Effector CD4-positive, alpha-beta T cell (primary cell): Measurements from ENCODE around the gene ARPC3.
"Not testable (repeated sequence)": the region's sequence is repeated elsewhere in the genome, so short reads cannot be mapped to it uniquely, and the experiment has no call there.

ENCODE experiments used
- DNase-seq: peaks from one replicate; pipeline ENCODE4 v3.0.0-alpha.2; 2020
- total RNA-seq: gene quantifications from one replicate; lab custom pipeline; 2026; lab: John Stamatoyannopoulos, UW

The ARPC3 gene
- 56.5 reads per million, percentile 71 among the genes with 10 or more reads in this experiment for total RNA-seq

DNA sequence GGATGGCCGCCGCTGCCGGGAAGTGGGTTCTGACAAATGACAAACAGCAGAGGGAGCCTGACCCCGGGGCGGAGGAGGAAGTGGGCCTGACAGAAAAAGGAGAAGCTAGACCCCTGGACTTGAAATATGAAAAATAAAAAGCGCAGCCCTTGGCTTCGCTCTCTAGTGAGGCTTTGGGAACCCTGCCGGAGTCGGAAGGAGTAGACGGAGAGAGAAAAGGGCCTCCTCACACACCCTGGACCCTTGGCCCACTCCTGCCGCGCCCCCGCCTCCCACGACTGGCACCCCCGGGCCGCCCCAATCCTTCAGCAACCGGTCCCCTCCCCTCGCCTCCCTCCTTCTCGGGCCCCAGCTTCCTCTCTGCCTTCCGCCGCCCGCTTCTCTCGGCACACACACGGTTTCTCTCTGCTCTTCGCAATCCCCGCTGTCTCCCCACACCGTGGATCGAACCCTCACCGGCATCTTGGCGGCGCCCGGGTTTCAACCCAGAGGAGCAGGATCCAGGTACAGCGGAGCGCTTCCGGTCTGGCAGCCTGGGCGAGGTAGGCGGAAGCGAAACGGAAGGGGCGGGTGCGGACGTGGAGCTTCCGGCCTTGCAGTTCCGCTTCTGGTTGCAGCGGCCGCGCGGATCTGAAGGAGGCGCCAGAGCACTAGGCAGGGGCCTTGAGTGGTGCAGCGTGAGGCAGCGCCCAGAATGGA, at the start of gene ARPC3:
TSS of gene ARPC3 (minus strand) at position 539 of the 699 bp plus-strand sequence. CDS start at position 462, 77 bp downstream.
- DNase-seq: peak; percentile 94

GRCh38 chr12:110498984-110499706, 49.0 kb upstream of the ARPC3 start:
- no peak for DNase-seq

GRCh38 chr12:110475426-110475825, 25.3 kb upstream of the ARPC3 start:
- DNase-seq: no peak

DNA sequence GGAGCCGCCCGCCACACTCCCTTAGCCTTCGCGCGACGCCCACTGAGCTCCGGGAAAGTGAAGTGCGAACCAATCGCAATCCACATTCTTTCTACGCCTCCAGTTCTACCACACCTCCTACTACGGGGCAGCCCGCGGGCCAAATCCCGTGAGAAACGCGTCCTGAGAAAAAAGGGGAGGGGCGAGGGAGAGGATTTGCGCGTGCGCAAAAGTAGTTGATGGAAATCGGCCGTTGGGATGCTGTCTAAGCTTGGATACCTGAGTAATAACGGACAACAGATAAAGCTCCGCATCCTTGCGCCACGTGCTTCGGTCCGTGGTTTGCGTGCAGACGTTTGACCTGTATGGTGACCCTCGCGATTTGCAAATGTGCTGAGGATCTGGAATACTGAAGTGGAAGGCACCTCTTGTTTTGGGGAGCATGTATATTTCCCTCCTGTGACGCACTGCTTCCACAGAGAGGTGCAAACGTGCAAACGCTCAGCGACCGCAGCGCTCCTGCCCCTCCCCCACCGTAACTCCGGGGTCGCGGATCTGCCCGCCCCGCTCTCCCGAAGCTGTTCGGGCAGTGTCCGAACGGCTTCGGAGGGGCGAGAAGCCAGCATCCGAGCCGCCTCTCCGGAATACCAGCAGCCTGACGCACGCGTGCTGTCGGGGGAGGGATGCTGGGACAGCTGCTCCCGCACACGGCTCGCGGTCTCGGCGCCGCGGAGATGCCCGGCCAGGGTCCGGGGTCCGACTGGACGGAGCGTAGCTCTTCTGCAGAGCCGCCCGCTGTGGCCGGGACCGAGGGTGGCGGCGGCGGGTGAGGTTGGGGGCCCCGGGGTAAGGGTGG, 18.3 kb upstream of the ARPC3 start, which contains the start of the genes FAM216A and GPN3:
TSS of gene FAM216A (plus strand) at position 632 of the 835 bp plus-strand sequence. CDS start at position 663, 31 bp downstream.
TSS of gene GPN3 (minus strand) at position 44 of the 835 bp plus-strand sequence. CDS start 54 bp downstream, outside the sequence.
- DNase-seq: peak; percentile 95

- DNase-seq: no peak
Measured at GRCh38 chr12:110467847-110468213, 17.7 kb upstream of the ARPC3 start.

- no peak for DNase-seq
Measured at GRCh38 chr12:110466791-110467190, 16.7 kb upstream of the ARPC3 start.

DNA sequence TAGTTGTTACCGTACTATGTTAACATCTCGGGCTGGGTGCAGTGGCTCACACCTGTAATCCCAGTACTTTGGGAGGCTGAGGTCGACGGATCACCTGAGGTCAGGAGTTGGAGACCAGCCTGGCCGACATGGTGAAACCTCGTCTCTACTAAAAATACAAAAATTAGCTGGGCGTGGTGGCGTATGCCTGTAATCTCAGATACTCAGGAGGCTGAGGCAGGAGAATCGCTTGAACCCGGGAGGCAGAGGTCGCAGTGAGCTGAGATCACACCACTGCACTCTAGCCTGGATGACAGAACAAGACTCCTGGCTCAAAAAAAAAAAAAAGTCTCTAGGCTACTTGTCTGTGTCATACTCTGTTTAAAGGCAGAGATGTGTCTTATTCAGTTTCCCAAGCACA, 15.6 kb upstream of the ARPC3 start:
- not testable (repeated sequence) for DNase-seq

DNA sequence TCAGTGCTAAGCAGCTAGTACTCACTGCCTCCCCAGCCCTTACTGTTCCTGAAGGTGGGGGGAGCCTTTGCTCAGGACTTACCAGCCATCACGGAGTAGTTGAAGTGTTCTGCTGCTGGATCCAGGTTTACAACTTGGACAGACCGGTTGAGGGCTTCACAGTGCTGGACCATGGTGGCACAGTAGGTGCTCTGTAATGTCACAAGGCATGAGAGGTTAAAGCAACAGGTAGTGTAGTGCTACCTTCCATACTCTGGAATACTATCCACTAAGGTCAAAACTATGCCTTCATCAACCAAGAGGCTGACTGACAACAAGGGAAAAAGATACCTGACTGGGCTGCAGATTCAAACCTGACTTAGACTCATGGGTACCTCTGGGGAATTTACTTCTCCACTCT, 14.9 kb upstream of the ARPC3 start:
- no peak for DNase-seq

- not testable (repeated sequence) for DNase-seq
Measured at GRCh38 chr12:110461189-110461588, 11.1 kb upstream of the ARPC3 start.

GRCh38 chr12:110458756-110459155, 8.6 kb upstream of the ARPC3 start:
- DNase-seq: no peak

- DNase-seq: no peak
Measured at GRCh38 chr12:110453569-110454296, 3.6 kb upstream of the ARPC3 start.

DNA sequence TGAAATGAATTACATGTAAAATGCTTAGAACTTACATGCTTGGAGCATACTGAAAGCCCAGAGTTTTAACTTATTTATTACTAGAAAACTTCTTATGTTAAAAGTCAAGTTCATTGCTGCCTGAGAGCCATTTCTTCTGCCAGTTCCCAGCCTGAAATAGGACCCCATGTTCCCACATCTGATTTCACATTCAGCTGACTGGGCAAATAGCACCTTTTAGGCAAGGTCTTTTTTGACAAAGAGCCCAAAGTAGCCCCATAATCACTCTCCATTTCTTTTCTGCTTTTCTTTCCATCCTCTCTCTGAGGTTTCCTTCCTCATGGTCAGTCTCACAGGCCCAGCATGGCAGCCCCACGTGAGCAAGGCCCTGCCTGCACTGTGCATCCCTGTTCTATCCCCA, 1.1 kb upstream of the ARPC3 start:
- no peak for DNase-seq

DNA sequence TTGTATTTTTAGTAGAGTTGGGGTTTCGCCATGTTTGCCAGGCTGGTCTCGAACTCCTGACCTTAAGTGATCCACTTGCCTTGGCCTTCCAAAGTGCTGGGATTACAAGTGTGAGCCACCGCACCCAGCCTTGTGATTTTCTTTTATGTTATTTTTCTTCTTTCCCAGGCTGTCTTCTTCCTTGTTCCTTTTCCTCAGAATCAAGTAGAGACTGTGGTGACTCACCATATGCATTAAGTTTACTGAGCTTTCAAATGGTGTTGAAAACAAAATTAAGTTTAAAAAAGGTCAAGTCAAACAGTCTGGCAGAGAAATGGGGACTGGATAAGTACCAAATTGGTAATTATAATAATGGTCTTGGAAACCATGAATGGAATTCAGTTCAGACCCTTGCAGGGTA, 5.7 kb downstream of the ARPC3 start:
- DNase-seq: no peak

DNA sequence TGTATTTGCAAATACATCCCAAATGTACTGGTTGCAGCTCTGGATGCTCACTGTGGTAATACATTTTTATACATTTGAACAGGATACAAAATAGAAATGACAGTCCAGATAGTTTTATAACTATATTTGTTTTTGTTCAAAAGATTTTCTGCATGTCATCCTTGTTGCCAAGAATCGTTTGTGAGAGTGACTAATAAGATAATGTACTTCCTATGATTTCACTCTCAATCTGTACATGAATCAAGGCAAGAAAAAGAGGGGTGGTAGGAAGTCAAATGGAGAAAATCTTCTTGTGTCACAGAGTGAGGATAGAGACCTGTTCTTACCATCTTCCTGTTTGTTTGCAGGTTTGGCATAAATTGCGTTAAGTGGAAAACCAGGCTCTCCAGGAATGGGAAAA, 13.9 kb downstream of the ARPC3 start:
- no peak for DNase-seq

- DNase-seq: no peak
Measured at GRCh38 chr12:110431957-110432587, 18.1 kb downstream of the ARPC3 start.

DNA sequence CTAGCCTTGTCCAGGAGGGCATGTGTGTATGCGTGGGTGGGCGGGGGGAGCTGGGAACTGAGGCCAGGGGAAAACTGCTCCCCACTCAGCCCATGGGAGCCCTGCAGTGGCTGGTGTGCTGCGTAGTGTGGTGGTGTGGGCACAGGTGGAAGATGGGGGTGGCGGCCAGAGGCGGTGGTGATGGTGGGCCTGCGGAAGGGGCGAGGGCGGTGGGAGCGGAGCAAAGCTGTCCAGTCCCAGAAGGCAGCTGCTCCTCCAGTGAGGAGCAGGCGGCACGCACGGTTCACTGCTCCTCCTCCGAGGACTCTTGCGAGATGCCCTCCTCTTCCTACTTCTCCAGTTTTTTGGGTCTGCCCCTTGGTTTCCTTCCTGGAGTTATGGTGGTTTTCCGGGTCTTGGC, 20.5 kb downstream of the ARPC3 start:
- DNase-seq: not testable (repeated sequence)

DNA sequence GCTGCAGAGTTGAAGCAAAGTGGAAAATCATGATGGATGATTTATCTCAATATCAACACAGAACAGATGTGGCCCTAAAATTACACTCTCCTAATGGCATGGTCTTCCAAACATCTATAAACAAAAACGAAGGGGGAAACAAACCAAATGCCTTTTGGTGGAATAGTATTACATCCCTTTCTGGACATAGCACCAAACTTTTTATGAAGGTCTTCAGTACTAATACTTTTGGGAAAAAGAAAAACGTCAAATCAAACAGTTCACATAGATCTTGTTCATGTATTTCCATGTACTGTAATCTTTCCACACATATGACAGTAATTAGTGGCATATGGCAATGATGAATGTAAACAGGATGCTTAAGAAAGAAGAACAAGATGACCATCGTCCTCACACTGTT, 23.7 kb downstream of the ARPC3 start:
- no peak for DNase-seq

GRCh38 chr12:110424237-110424636, 25.9 kb downstream of the ARPC3 start:
- DNase-seq: no peak

GRCh38 chr12:110421701-110422100, 28.4 kb downstream of the ARPC3 start:
- no peak for DNase-seq

GRCh38 chr12:110421159-110421661, 28.9 kb downstream of the ARPC3 start:
- no peak for DNase-seq

GRCh38 chr12:110420644-110421043, 29.5 kb downstream of the ARPC3 start:
- not testable (repeated sequence) for DNase-seq

DNA sequence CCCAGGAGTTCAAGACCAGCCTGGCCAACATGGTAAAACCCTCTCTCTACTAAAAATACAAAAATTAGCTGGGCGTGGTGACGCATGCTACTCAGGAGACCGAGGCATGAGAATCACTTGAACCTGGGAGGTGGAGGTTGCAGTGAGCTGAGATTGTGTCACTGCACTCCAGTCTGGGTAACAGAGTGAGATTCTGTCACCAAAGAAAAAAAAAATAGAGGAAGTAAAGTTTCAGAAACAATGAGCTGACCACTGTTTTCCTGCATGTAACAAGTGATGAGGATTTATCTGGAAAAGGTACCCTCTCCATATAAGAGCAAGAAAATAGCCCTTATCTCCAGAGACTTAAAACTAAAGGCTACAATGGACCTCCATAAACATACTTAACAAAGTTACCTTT, 33.0 kb downstream of the ARPC3 start:
- DNase-seq: not testable (repeated sequence)
